BLaER1 treated with 17β-estradiol and CSF1 and Interleukin-3, amounts not matched to agents 10 nM and 100 nM (cell line): Measurements from ENCODE around the gene DOCK4.

Experiments used
- H3K27ac ChIP-seq, 11 experiments: shearing (Covaris generic); formaldehyde crosslinking; 2 replicates each; pipeline ENCODE4 v1.8.1; 2022
- H3K27me3 ChIP-seq, 11 experiments: shearing (Covaris generic); formaldehyde crosslinking; 2 replicates each; pipeline ENCODE4 v1.8.1; 2022
- H3K36me3 ChIP-seq, 11 experiments: shearing (Covaris generic); formaldehyde crosslinking; 2 replicates each; pipeline ENCODE4 v1.8.1; 2022
- H3K4me1 ChIP-seq, 10 experiments: shearing (Covaris generic); formaldehyde crosslinking; 2 replicates each; pipeline ENCODE4 v1.8.1; 2022
- H3K4me2 ChIP-seq, 11 experiments: shearing (Covaris generic); formaldehyde crosslinking; 2 replicates each; pipeline ENCODE4 v1.8.1; 2022
- H3K4me3 ChIP-seq, 10 experiments: shearing (Covaris generic); formaldehyde crosslinking; 2 replicates each; pipeline ENCODE4 v1.8.1; 2022
- H3K9ac ChIP-seq, 11 experiments: shearing (Covaris generic); formaldehyde crosslinking; 2 replicates each; pipeline ENCODE4 v1.8.1; 2022
- H3K9me3 ChIP-seq, 11 experiments: shearing (Covaris generic); formaldehyde crosslinking; replicated peaks in 1 of 11; 2 replicates each; pipeline ENCODE4 v1.8.1; 2022
- H4K20me1 ChIP-seq, 11 experiments: shearing (Covaris generic); formaldehyde crosslinking; 2 replicates each; pipeline ENCODE4 v1.8.1; 2022
- Cebpa-rat ChIP-seq, 11 experiments: shearing (Covaris generic); IDR thresholded peaks; 2 replicates each; pipeline ENCODE4 v1.8.1; 2022

DOCK4 gene

GRCh38 chr7:112159351-112159750 is 46.8 kb downstream of the DOCK4 start:
- H3K4me2 ChIP-seq: peak overlapping the region in 3 of 11 experiments; percentile 8 to 57 (median 30); a peak in 4 of 22 replicates
- H3K36me3 ChIP-seq: peaks cover 0 to 8% (median 0%) of the 10 kb centered on the region in 11 experiments; a peak in 3 of 22 replicates
- peaks cover 0 to 100% (median 85%) of the 10 kb centered on the region in 11 experiments; a peak in 15 of 22 replicates for H4K20me1 ChIP-seq
- H3K4me3 ChIP-seq: no peak overlapping the region
- no peak for TF ChIP-seq Cebpa-rat (IDR thresholded peaks at IDR 0.05)
- no peak overlapping the region for H3K9ac ChIP-seq
- no peaks in the 10 kb centered on the region for H3K27me3 ChIP-seq
- peaks cover 0 to 90% (median 6%) of the 10 kb centered on the region in 10 experiments; a peak in 8 of 20 replicates for H3K4me1 ChIP-seq
- no peak overlapping the region for H3K27ac ChIP-seq
- H3K9me3 ChIP-seq: no peaks in the 10 kb centered on the region

- no peak for TF ChIP-seq Cebpa-rat (IDR thresholded peaks at IDR 0.05)
- H3K4me2 ChIP-seq: peak overlapping the region in 2 of 11 experiments; percentile 43 to 57; a peak in 4 of 22 replicates
These were observed 49.1 kb downstream of the DOCK4 start for GRCh38 chr7:112157072-112157471.

GRCh38 chr7:112156412-112156811 is 49.8 kb downstream of the DOCK4 start:
- Histone ChIP-seq H3K4me2 (no peak overlapping the region), H3K27ac (no peak overlapping the region), H3K9me3 (no peaks in the 10 kb centered on the region), H3K9ac (no peak overlapping the region), H4K20me1 (peaks cover 0 to 100% (median 75%) of the 10 kb centered on the region in 11 experiments; a peak in 15 of 22 replicates), H3K4me1 (peaks cover 0 to 83% (median 2%) of the 10 kb centered on the region in 10 experiments; a peak in 6 of 20 replicates), H3K36me3 (peaks cover 0 to 14% (median 0%) of the 10 kb centered on the region in 11 experiments; a peak in 3 of 22 replicates), H3K27me3 (no peaks in the 10 kb centered on the region), H3K4me3 (no peak overlapping the region)
- TF ChIP-seq Cebpa-rat (IDR thresholded peaks at IDR 0.05): no peak

More at GRCh38 chr7:112157072-112157471, 49.1 kb downstream of the DOCK4 start:
- peaks cover 0 to 100% (median 81%) of the 10 kb centered on the region in 11 experiments; a peak in 15 of 22 replicates for H4K20me1 ChIP-seq
- peaks cover 0 to 83% (median 3%) of the 10 kb centered on the region in 10 experiments; a peak in 8 of 20 replicates for H3K4me1 ChIP-seq
- H3K36me3 ChIP-seq: peaks cover 0 to 14% (median 0%) of the 10 kb centered on the region in 11 experiments; a peak in 3 of 22 replicates
- no peak overlapping the region for H3K4me3 ChIP-seq
- no peaks in the 10 kb centered on the region for H3K27me3 ChIP-seq
- no peaks in the 10 kb centered on the region for H3K9me3 ChIP-seq
- no peak overlapping the region for H3K9ac ChIP-seq
- no peak overlapping the region; a peak in 1 of 22 replicates for H3K27ac ChIP-seq

- H3K27me3 ChIP-seq: no peaks in the 10 kb centered on the region
These were observed 51.5 kb downstream of the DOCK4 start for GRCh38 chr7:112154690-112155089.

GRCh38 chr7:112152186-112152585 is 54.0 kb downstream of the DOCK4 start:
- no peak overlapping the region for H3K27ac ChIP-seq
- H3K4me3 ChIP-seq: no peak overlapping the region
- H3K9me3 ChIP-seq: no peaks in the 10 kb centered on the region
- peaks cover 0 to 13% (median 0%) of the 10 kb centered on the region in 11 experiments; a peak in 3 of 22 replicates for H3K36me3 ChIP-seq
- H4K20me1 ChIP-seq: peaks cover 0 to 100% (median 66%) of the 10 kb centered on the region in 11 experiments; a peak in 14 of 22 replicates
- TF ChIP-seq Cebpa-rat (IDR thresholded peaks at IDR 0.05): no peak
- no peak overlapping the region for H3K9ac ChIP-seq
- H3K27me3 ChIP-seq: no peaks in the 10 kb centered on the region
- H3K4me1 ChIP-seq: peaks cover 0 to 79% (median 1%) of the 10 kb centered on the region in 10 experiments; a peak in 6 of 20 replicates
- H3K4me2 ChIP-seq: peak overlapping the region in 1 of 11 experiments; percentile 64; a peak in 3 of 22 replicates

More at GRCh38 chr7:112154690-112155089, 51.5 kb downstream of the DOCK4 start:
- H3K4me1 ChIP-seq: peaks cover 0 to 83% (median 2%) of the 10 kb centered on the region in 10 experiments; a peak in 6 of 20 replicates
- H3K36me3 ChIP-seq: peaks cover 0 to 14% (median 0%) of the 10 kb centered on the region in 11 experiments; a peak in 3 of 22 replicates
- no peak overlapping the region for H3K9ac ChIP-seq
- no peak for TF ChIP-seq Cebpa-rat (IDR thresholded peaks at IDR 0.05)
- H3K9me3 ChIP-seq: no peaks in the 10 kb centered on the region
- H4K20me1 ChIP-seq: peaks cover 0 to 100% (median 73%) of the 10 kb centered on the region in 11 experiments; a peak in 14 of 22 replicates
- peak overlapping the region in 4 of 11 experiments; percentile 3 to 65 (median 33); a peak in 6 of 22 replicates for H3K4me2 ChIP-seq
- no peak overlapping the region for H3K27ac ChIP-seq
- no peak overlapping the region for H3K4me3 ChIP-seq

- peaks cover 0 to 83% (median 0%) of the 10 kb centered on the region in 10 experiments; a peak in 6 of 20 replicates for H3K4me1 ChIP-seq
- no peak overlapping the region for H3K27ac ChIP-seq
- H3K4me3 ChIP-seq: no peak overlapping the region
- H3K4me2 ChIP-seq: peak overlapping the region in 2 of 11 experiments; percentile 39 to 64; a peak in 4 of 22 replicates
- H3K9me3 ChIP-seq: no peaks in the 10 kb centered on the region
- TF ChIP-seq Cebpa-rat (IDR thresholded peaks at IDR 0.05): no peak
- H3K36me3 ChIP-seq: peaks cover 0 to 14% (median 0%) of the 10 kb centered on the region in 11 experiments; a peak in 4 of 22 replicates
- H4K20me1 ChIP-seq: peaks cover 0 to 100% (median 67%) of the 10 kb centered on the region in 11 experiments; a peak in 15 of 22 replicates
- no peaks in the 10 kb centered on the region for H3K27me3 ChIP-seq
- no peak overlapping the region for H3K9ac ChIP-seq
These were observed 55.2 kb downstream of the DOCK4 start for GRCh38 chr7:112150823-112151641.

GRCh38 chr7:112149734-112150133 is 56.5 kb downstream of the DOCK4 start:
- H3K36me3 ChIP-seq: peaks cover 0 to 24% (median 0%) of the 10 kb centered on the region in 11 experiments; a peak in 4 of 22 replicates
- H3K4me1 ChIP-seq: peaks cover 0 to 83% (median 0%) of the 10 kb centered on the region in 10 experiments; a peak in 6 of 20 replicates
- peak overlapping the region in 1 of 11 experiments; percentile 3; a peak in 1 of 22 replicates for H3K4me2 ChIP-seq
- H3K4me3 ChIP-seq: no peak overlapping the region
- H3K27ac ChIP-seq: no peak overlapping the region
- H3K9me3 ChIP-seq: no peaks in the 10 kb centered on the region
- no peak for TF ChIP-seq Cebpa-rat (IDR thresholded peaks at IDR 0.05)
- H3K9ac ChIP-seq: no peak overlapping the region
- H4K20me1 ChIP-seq: peaks cover 0 to 100% (median 66%) of the 10 kb centered on the region in 11 experiments; a peak in 15 of 22 replicates
- no peaks in the 10 kb centered on the region for H3K27me3 ChIP-seq

- Histone ChIP-seq H4K20me1 (peaks cover 0 to 100% (median 73%) of the 10 kb centered on the region in 11 experiments; a peak in 15 of 22 replicates), H3K4me2 (peak overlapping the region in 3 of 11 experiments; percentile 16 to 53 (median 34); a peak in 4 of 22 replicates), H3K36me3 (peaks cover 0 to 24% (median 0%) of the 10 kb centered on the region in 11 experiments; a peak in 4 of 22 replicates), H3K4me1 (peaks cover 0 to 89% (median 0%) of the 10 kb centered on the region in 10 experiments; a peak in 6 of 20 replicates), H3K4me3 (no peak overlapping the region), H3K9me3 (no peaks in the 10 kb centered on the region), H3K9ac (no peak overlapping the region), H3K27ac (no peak overlapping the region), H3K27me3 (no peaks in the 10 kb centered on the region)
- no peak for TF ChIP-seq Cebpa-rat (IDR thresholded peaks at IDR 0.05)
These were observed 58.3 kb downstream of the DOCK4 start for GRCh38 chr7:112147793-112148361.
